Measurements from ENCODE around the gene OR5D14.

OR5D14 gene

DNA sequence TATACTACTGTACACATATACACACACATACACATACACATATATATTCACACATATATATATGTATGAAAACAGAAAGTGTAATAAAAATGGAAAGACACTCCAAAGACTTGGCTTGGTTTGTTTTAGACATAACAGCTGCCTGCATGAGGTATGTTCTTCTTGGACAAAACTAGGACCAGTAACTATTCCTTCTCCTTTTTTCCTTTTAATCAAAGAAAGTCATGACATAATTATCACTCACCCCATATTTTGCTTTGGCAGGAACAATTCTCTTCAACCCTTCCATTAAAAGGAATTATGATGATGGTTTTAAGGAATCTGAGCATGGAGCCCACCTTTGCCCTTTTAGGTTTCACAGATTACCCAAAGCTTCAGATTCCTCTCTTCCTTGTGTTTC, at the start of gene OR5D14:
Gene OR5D14, plus strand, starts transcription at position 301 of the 400 bp plus-strand sequence. Its CDS starts 0 bp downstream, at position 301.
- no peak for DNase-seq

GRCh38 chr11:55773138-55773537, 22.2 kb upstream of the OR5D14 start, which contains the start of gene OR5D13:
OR5D13 (plus strand) TSS chr11:55773438; CDS start chr11:55773438, 0 bp downstream.
- no peak for DNase-seq

GRCh38 chr11:55791606-55792005, 3.8 kb upstream of the OR5D14 start:
- DNase-seq = no peak

- no peak for DNase-seq
These were observed 2.0 kb upstream of the OR5D14 start for GRCh38 chr11:55793321-55793720.

- DNase-seq = no peak
These were observed 10.9 kb downstream of the OR5D14 start for GRCh38 chr11:55806248-55806647.

DNA sequence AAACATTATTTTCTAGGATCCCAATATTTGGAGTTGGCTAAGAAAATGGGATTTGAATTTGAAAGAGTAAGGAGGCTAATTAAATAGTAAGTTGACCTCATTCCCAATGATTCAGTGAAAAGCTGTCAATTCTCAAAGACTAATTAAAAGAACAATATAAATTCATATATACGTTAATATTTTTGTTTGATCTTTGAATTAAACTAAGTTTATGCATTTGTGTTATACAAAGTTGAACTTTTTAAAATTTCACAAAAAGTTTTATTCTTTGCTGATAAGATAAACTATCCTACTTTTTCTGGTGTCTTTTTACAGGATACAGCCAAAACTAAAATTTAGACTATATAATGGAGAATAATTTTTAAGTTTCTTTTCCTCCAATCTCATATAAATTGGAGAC, 15.7 kb downstream of the OR5D14 start, which contains the start of gene OR5L1:
Gene OR5L1, plus strand, starts transcription at position 301 of the 400 bp plus-strand sequence. CDS start 100 bp downstream, outside the sequence.
- DNase-seq = no peak

GRCh38 chr11:55819330-55819729, 24.0 kb downstream of the OR5D14 start, which contains the start of gene OR5D18:
OR5D18 (plus strand) TSS chr11:55819630; CDS start chr11:55819630, 0 bp downstream.
- no peak for DNase-seq

- no peak for DNase-seq
These were observed 31.6 kb downstream of the OR5D14 start, which contains the start of gene OR5L2 for GRCh38 chr11:55826919-55827318. OR5L2 (plus strand) TSS chr11:55827219; CDS start chr11:55827219, 0 bp downstream.

GRCh38 chr11:55838452-55838851, 43.1 kb downstream of the OR5D14 start, which contains the start of gene OR5D16:
OR5D16 (plus strand) TSS chr11:55838752; CDS start chr11:55838752, 0 bp downstream.
- DNase-seq = no peak

All from suppressor macrophage treated with lipopolysaccharide for 4 hours (primary cell).